Measurements from ENCODE around the gene B4GALT6.

Gene B4GALT6

DNA sequence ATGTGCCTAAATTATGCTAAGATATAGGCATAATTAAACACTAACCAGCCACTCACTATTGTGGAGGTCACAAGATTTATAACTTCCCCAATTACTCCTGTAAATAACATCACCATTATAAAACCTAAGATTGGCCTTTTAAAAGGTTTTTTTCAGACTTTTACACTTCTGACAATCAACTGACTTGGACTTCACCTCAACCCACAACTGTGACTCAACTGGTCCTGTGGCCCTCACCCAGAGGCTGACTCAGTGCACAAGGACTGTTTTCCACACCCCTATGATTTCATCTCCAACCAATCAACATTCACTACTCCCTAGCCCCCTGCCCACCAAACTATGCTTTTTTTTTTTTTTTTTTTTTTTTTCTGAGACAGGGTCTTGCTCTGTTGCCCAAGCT is 81.1 kb downstream of the B4GALT6 start:
- Histone ChIP-seq H3K4me2 (ENCODE audit: low read length) (no peak overlapping the region), H3K36me3 (ENCODE audit: insufficient read depth, low read length) (no peaks in the 10 kb centered on the region), H3K9ac (ENCODE audit: low read depth, low read length) (no peak overlapping the region), H3K27me3 (ENCODE audit: control insufficient read depth, insufficient read depth, low read length) (no peaks in the 10 kb centered on the region), H3K4me3 (ENCODE audit: low read length) (no peak overlapping the region), H3K9me3 (replicated peaks; ENCODE audit: low read length) (no peaks in the 10 kb centered on the region), H3K4me1 (ENCODE audit: control insufficient read depth, insufficient read depth, low read length) (no peaks in the 10 kb centered on the region)

DNA sequence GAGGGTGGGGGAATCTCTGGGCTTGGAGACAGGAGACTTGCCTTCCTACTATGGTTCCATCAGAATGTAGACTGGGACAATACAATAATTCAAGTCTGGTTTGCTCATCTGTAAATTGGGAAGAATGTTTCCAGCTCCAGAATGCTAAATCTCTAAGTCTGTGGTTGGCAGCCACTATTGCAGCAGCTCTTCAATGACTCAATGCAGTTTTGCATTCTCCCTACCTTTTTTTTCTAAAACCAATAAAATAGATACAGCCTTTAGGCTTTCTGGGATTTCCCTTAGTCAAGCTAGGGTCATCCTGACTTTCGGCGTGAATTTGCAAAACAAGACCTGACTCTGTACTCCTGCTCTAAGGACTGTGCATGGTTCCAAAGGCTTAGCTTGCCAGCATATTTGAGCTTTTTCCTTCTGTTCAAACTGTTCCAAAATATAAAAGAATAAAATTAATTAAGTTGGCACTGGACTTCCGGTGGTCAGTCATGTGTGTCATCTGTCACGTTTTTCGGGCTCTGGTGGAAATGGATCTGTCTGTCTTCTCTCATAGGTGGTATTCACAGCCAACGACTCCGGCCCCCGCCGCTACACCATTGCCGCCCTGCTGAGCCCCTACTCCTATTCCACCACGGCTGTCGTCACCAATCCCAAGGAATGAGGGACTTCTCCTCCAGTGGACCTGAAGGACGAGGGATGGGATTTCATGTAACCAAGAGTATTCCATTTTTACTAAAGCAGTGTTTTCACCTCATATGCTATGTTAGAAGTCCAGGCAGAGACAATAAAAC is 86.2 kb downstream of the B4GALT6 start:
- H3K27me3 ChIP-seq (ENCODE audit: control insufficient read depth, insufficient read depth, low read length) = no peaks in the 10 kb centered on the region
- no peak overlapping the region for H3K4me3 ChIP-seq (ENCODE audit: low read length)
- no peak overlapping the region for H3K4me2 ChIP-seq (ENCODE audit: low read length)
- H3K9me3 ChIP-seq (replicated peaks; ENCODE audit: low read length) = no peaks in the 10 kb centered on the region
- H3K36me3 ChIP-seq (ENCODE audit: insufficient read depth, low read length) = no peaks in the 10 kb centered on the region
- no peak overlapping the region for H3K9ac ChIP-seq (ENCODE audit: low read depth, low read length)
- no peaks in the 10 kb centered on the region for H3K4me1 ChIP-seq (ENCODE audit: control insufficient read depth, insufficient read depth, low read length)

DNA sequence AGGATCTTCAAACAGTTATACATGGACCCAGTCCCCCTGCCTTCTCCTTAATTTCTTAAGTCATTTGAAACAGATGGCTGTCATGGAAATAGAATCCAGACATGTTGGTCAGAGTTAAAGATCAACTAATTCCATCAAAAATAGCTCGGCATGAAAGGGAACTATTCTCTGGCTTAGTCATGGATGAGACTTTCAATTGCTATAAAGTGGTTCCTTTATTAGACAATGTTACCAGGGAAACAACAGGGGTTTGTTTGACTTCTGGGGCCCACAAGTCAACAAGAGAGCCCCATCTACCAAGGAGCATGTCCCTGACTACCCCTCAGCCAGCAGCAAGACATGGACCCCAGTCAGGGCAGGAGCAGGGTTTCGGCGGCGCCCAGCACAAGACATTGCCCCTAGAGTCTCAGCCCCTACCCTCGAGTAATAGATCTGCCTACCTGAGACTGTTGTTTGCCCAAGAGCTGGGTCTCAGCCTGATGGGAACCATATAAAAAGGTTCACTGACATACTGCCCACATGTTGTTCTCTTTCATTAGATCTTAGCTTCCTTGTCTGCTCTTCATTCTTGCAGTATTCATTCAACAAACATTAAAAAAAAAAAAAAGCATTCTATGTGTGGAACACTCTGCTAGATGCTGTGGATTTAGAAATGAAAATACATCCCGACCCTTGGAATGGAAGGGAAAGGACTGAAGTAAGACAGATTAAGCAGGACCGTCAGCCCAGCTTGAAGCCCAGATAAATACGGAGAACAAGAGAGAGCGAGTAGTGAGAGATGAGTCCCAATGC is 88.1 kb downstream of the B4GALT6 start:
- Histone ChIP-seq H3K9me3 (replicated peaks; ENCODE audit: low read length) (no peaks in the 10 kb centered on the region), H3K4me2 (ENCODE audit: low read length) (no peak overlapping the region), H3K4me1 (ENCODE audit: control insufficient read depth, insufficient read depth, low read length) (no peaks in the 10 kb centered on the region), H3K4me3 (ENCODE audit: low read length) (no peak overlapping the region), H3K9ac (ENCODE audit: low read depth, low read length) (no peak overlapping the region), H3K27me3 (ENCODE audit: control insufficient read depth, insufficient read depth, low read length) (no peaks in the 10 kb centered on the region), H3K36me3 (ENCODE audit: insufficient read depth, low read length) (no peaks in the 10 kb centered on the region)

DNA sequence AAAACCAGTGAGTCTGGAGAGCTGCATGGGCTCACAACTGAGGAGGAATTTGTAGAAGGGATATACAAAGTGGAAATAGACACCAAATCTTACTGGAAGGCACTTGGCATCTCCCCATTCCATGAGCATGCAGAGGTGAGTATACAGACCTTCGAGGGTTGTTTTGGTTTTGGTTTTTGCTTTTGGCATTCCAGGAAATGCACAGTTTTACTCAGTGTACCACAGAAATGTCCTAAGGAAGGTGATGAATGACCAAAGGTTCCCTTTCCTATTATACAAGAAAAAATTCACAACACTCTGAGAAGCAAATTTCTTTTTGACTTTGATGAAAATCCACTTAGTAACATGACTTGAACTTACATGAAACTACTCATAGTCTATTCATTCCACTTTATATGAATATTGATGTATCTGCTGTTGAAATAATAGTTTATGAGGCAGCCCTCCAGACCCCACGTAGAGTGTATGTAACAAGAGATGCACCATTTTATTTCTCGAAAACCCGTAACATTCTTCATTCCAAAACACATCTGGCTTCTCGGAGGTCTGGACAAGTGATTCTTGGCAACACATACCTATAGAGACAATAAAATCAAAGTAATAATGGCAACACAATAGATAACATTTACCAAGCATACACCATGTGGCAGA is 89.1 kb downstream of the B4GALT6 start:
- Histone ChIP-seq H3K4me1 (ENCODE audit: control insufficient read depth, insufficient read depth, low read length) (no peaks in the 10 kb centered on the region), H3K4me3 (ENCODE audit: low read length) (no peak overlapping the region), H3K36me3 (ENCODE audit: insufficient read depth, low read length) (no peaks in the 10 kb centered on the region), H3K9ac (ENCODE audit: low read depth, low read length) (no peak overlapping the region), H3K9me3 (replicated peaks; ENCODE audit: low read length) (no peaks in the 10 kb centered on the region), H3K27me3 (ENCODE audit: control insufficient read depth, insufficient read depth, low read length) (no peaks in the 10 kb centered on the region), H3K4me2 (ENCODE audit: low read length) (no peak overlapping the region)

DNA sequence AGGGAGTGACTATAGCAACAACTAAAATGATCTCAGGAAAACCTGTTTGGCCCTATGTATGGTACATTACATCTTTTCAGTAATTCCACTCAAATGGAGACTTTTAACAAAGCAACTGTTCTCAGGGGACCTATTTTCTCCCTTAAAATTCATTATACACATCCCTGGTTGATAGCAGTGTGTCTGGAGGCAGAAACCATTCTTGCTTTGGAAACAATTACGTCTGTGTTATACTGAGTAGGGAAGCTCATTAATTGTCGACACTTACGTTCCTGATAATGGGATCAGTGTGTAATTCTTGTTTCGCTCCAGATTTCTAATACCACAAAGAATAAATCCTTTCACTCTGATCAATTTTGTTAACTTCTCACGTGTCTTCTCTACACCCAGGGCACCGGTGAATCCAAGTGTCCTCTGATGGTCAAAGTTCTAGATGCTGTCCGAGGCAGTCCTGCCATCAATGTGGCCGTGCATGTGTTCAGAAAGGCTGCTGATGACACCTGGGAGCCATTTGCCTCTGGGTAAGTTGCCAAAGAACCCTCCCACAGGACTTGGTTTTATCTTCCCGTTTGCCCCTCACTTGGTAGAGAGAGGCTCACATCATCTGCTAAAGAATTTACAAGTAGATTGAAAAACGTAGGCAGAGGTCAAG is 91.7 kb downstream of the B4GALT6 start:
- no peak overlapping the region for H3K9ac ChIP-seq (ENCODE audit: low read depth, low read length)
- no peak overlapping the region for H3K4me2 ChIP-seq (ENCODE audit: low read length)
- H3K9me3 ChIP-seq (replicated peaks; ENCODE audit: low read length) = no peaks in the 10 kb centered on the region
- H3K27me3 ChIP-seq (ENCODE audit: control insufficient read depth, insufficient read depth, low read length) = no peaks in the 10 kb centered on the region
- no peaks in the 10 kb centered on the region for H3K4me1 ChIP-seq (ENCODE audit: control insufficient read depth, insufficient read depth, low read length)
- no peaks in the 10 kb centered on the region for H3K36me3 ChIP-seq (ENCODE audit: insufficient read depth, low read length)
- no peak overlapping the region for H3K4me3 ChIP-seq (ENCODE audit: low read length)

DNA sequence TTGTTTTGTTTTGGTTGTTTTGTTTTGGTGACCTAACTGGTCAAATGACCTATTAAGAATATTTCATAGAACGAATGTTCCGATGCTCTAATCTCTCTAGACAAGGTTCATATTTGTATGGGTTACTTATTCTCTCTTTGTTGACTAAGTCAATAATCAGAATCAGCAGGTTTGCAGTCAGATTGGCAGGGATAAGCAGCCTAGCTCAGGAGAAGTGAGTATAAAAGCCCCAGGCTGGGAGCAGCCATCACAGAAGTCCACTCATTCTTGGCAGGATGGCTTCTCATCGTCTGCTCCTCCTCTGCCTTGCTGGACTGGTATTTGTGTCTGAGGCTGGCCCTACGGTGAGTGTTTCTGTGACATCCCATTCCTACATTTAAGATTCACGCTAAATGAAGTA is 92.8 kb downstream of the B4GALT6 start, which contains the start of gene TTR:
TTR (plus strand) TSS at position 250 of the 400 bp plus-strand sequence; CDS start at position 276, 26 bp downstream.
- Histone ChIP-seq H3K36me3 (ENCODE audit: insufficient read depth, low read length) (no peaks in the 10 kb centered on the region), H3K4me1 (ENCODE audit: control insufficient read depth, insufficient read depth, low read length) (no peaks in the 10 kb centered on the region), H3K9ac (ENCODE audit: low read depth, low read length) (no peak within 1 kb of the TSS), H3K4me3 (ENCODE audit: low read length) (no peak within 1 kb of the TSS), H3K27me3 (ENCODE audit: control insufficient read depth, insufficient read depth, low read length) (no peaks in the 10 kb centered on the region), H3K9me3 (replicated peaks; ENCODE audit: low read length) (no peaks in the 10 kb centered on the region), H3K4me2 (ENCODE audit: low read length) (no peak within 1 kb of the TSS)

DNA sequence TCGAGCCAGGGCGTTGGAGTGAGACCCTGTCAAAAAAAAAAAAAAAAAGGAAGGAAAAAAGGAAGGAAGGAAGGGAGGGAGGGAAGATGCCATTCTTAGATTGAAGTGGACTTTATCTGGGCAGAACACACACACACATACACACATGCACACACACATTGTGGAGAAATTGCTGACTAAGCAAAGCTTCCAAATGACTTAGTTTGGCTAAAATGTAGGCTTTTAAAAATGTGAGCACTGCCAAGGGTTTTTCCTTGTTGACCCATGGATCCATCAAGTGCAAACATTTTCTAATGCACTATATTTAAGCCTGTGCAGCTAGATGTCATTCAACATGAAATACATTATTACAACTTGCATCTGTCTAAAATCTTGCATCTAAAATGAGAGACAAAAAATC is 93.3 kb downstream of the B4GALT6 start:
- H3K4me2 ChIP-seq (ENCODE audit: low read length) = no peak overlapping the region
- H3K4me3 ChIP-seq (ENCODE audit: low read length) = no peak overlapping the region
- H3K27me3 ChIP-seq (ENCODE audit: control insufficient read depth, insufficient read depth, low read length) = no peaks in the 10 kb centered on the region
- H3K4me1 ChIP-seq (ENCODE audit: control insufficient read depth, insufficient read depth, low read length) = no peaks in the 10 kb centered on the region
- no peak overlapping the region for H3K9ac ChIP-seq (ENCODE audit: low read depth, low read length)
- no peaks in the 10 kb centered on the region for H3K36me3 ChIP-seq (ENCODE audit: insufficient read depth, low read length)
- no peaks in the 10 kb centered on the region for H3K9me3 ChIP-seq (replicated peaks; ENCODE audit: low read length)

DNA sequence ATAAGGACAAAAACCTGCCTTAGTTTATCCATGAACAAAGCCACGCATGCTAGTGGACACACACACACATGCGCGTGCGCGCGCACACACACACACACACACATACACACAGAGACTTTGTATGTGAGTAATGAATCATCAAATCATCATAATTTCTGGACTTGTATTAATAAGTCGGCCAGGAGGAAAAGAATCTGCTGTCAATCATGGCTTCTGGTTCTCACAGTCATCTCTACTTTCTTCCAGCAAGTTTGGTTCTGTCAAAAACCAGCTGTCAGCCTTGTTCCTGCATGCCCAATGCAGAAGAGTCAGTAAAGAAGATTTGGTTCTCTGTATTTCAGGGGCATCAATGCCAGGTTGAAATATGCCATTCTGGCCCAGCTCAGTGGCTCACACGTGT is 93.8 kb downstream of the B4GALT6 start:
- Histone ChIP-seq H3K4me1 (ENCODE audit: control insufficient read depth, insufficient read depth, low read length) (no peaks in the 10 kb centered on the region), H3K4me3 (ENCODE audit: low read length) (no peak overlapping the region), H3K4me2 (ENCODE audit: low read length) (no peak overlapping the region), H3K9me3 (replicated peaks; ENCODE audit: low read length) (no peaks in the 10 kb centered on the region), H3K27me3 (ENCODE audit: control insufficient read depth, insufficient read depth, low read length) (no peaks in the 10 kb centered on the region), H3K9ac (ENCODE audit: low read depth, low read length) (no peak overlapping the region), H3K36me3 (ENCODE audit: insufficient read depth, low read length) (no peaks in the 10 kb centered on the region)

DNA sequence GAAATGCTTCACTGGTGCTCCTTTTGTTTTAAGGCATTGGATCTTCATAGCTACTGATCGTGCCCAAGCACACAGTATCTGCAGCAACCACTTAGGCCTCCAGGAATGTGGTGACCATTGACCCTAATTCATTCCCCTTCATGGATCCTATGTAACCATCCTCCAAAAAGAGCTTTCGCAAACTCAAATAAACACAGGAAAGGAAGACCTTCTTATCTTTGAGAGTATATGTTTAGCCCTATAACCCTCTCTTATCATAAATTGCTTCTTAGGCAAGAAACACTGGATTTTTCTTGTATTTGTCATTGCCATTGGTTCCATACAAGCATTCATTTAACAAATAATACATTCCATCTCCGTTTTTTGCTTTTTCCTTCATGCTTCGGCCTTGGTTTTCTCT is 96.9 kb downstream of the B4GALT6 start:
- Histone ChIP-seq H3K4me3 (ENCODE audit: low read length) (no peak overlapping the region), H3K36me3 (ENCODE audit: insufficient read depth, low read length) (no peaks in the 10 kb centered on the region), H3K27me3 (ENCODE audit: control insufficient read depth, insufficient read depth, low read length) (no peaks in the 10 kb centered on the region), H3K4me1 (ENCODE audit: control insufficient read depth, insufficient read depth, low read length) (no peaks in the 10 kb centered on the region), H3K4me2 (ENCODE audit: low read length) (no peak overlapping the region), H3K9me3 (replicated peaks; ENCODE audit: low read length) (no peaks in the 10 kb centered on the region), H3K9ac (ENCODE audit: low read depth, low read length) (no peak overlapping the region)

DNA sequence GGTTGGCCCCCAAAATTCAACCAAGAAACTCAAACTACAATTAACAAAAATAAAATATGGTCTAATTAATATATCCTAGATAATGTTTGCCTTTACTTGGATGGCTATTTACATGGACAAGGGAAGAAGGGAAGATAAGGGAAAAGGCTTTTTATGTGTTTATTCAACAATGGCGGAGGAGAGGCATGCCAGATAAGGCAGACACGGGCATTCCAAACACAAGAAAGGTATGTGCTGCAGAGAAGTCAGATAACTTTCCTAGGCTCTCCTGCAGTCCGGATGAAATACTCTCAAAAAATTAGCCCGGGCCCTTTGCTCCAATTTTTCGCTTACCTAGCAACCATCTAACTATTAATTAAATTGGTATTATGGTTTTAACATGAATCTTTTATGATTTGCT is 97.8 kb downstream of the B4GALT6 start:
- Histone ChIP-seq H3K36me3 (ENCODE audit: insufficient read depth, low read length) (no peaks in the 10 kb centered on the region), H3K4me3 (ENCODE audit: low read length) (no peak overlapping the region), H3K9me3 (replicated peaks; ENCODE audit: low read length) (no peaks in the 10 kb centered on the region), H3K4me2 (ENCODE audit: low read length) (no peak overlapping the region), H3K9ac (ENCODE audit: low read depth, low read length) (no peak overlapping the region), H3K4me1 (ENCODE audit: control insufficient read depth, insufficient read depth, low read length) (no peaks in the 10 kb centered on the region), H3K27me3 (ENCODE audit: control insufficient read depth, insufficient read depth, low read length) (no peaks in the 10 kb centered on the region)

DNA sequence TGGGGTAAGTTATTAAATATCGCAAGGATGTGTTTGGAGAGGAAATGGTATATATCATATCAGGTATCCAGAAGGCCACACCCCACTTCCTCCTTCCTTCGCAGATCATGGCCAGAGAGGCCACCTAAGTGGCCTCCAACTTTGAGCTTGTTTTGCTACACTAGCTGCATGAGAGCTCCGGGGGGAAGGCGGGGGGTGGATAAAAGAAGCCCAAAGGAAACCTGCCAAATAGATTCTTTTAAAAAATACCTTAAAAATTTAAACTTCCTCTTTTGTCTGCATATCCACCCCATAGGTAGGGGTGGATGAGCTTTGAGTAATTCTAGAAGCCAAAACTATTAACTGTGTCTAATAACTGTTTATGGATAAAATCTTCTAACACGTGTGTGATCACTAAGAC is 98.4 kb downstream of the B4GALT6 start:
- Histone ChIP-seq H3K9me3 (replicated peaks; ENCODE audit: low read length) (no peaks in the 10 kb centered on the region), H3K4me2 (ENCODE audit: low read length) (no peak overlapping the region), H3K4me3 (ENCODE audit: low read length) (no peak overlapping the region), H3K36me3 (ENCODE audit: insufficient read depth, low read length) (no peaks in the 10 kb centered on the region), H3K27me3 (ENCODE audit: control insufficient read depth, insufficient read depth, low read length) (no peaks in the 10 kb centered on the region), H3K4me1 (ENCODE audit: control insufficient read depth, insufficient read depth, low read length) (no peaks in the 10 kb centered on the region), H3K9ac (ENCODE audit: low read depth, low read length) (no peak overlapping the region)

Measured in skeletal muscle satellite cell (primary cell).